EL (cell line): ENCODE data around the gene NUDT6.

Source experiments
- DNase-seq: peaks from one replicate; pipeline ENCODE4 v3.0.0-alpha.2; 2016

NUDT6 gene

DNA sequence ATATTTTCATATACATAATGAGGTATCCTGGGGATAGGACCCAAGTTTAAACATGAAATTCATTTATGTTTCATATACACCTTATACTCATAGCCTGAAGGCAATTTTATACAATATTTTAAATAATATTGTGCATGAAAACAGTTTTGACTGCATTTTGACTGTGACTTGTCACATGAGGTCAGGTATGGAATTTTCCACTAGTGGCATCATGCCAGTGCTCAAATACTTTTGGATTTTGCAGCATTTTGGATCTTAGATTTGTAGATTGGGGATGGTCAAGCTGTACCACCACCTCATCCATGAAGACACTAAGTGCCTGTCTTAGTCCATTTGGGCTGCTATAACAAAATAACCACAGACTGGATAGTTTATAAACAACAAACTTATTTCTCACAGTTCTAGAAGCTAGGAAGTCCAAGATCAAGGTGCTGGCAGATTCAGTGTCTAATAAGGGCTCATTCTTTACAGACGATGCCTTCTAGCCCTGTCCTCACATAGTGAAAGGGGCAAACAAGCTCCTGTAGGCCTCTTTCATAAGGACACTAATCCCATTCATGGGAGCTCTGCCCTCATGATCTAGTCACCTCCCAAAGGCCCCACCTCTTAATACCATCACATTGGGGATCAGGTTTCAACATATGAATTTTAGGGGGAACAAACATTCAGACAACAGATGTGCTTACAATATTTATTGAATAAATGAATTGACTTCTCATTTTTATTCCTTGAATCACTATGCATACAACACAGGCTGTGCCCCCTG lies 9.4 kb downstream of the NUDT6 start:
- no peak for DNase-seq

GRCh38 chr4:122911588-122911987 lies 10.8 kb downstream of the NUDT6 start:
- no peak for DNase-seq

DNA sequence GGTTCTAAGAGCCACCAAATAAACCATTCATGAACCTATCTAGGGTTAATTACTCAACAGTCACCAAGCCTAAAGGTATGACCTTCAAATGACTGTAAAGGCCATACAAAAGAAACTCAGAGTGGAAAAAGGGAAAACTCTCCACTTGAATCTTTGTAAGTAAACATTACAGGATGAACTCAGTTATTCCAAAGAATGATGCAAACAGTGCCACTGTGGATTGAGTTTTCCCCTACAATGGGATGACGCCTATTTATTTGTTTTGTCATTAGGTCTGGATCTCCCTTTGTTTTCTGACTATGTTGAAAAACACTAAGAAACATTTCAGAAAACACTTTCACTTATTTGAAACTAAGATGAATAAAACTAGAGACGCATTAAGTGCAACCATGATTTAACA lies 12.7 kb downstream of the NUDT6 start:
- DNase-seq, result no peak

- no peak for DNase-seq
Observed at GRCh38 chr4:122908223-122908622, 14.2 kb downstream of the NUDT6 start.

DNA sequence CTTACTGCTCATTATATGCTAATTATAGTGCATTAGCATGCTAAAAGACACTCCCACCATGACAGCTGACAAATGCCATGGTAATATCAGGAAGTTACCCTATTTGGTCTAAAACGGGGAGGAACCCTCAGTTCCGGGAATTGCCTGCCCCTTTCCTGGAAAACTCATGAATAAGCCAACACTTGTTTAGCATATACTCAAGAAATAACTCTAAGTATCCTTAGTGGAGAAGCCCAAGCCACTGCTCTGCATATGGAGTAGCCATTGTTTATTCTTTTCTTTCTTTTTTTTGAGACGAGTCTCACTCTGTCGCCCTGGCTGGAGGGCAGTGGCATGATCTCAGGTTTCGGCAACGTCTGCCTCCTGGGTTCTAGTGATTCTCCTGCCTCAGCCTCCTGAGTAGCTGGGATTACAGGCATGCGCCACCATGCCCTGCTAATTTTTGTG lies 15.5 kb downstream of the NUDT6 start:
- no peak for DNase-seq

DNA sequence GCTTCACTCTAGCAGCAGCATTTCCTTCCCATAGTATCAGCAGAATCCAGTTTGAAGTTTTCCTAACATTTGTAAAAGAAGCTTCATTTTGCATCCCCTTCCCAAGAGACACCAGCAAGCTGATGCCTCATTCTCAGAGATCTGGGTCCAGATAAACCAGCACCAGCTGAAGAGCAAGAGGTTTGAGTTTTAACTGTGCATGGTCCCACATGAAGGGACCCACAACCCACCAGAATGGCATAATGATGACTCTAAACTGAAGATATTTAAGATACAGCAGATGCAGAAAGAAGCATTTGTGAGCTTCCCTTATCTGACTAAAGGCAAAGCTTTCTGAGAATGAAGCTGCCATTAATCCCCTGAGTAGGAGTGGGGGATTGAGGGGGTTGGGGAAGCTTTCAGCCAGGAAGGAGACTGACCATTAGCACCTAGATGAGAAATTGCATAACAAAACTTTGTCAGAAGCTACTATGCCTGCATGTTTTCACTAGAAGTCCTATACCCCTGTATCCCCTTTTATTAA lies 18.6 kb downstream of the NUDT6 start:
- no peak for DNase-seq

DNA sequence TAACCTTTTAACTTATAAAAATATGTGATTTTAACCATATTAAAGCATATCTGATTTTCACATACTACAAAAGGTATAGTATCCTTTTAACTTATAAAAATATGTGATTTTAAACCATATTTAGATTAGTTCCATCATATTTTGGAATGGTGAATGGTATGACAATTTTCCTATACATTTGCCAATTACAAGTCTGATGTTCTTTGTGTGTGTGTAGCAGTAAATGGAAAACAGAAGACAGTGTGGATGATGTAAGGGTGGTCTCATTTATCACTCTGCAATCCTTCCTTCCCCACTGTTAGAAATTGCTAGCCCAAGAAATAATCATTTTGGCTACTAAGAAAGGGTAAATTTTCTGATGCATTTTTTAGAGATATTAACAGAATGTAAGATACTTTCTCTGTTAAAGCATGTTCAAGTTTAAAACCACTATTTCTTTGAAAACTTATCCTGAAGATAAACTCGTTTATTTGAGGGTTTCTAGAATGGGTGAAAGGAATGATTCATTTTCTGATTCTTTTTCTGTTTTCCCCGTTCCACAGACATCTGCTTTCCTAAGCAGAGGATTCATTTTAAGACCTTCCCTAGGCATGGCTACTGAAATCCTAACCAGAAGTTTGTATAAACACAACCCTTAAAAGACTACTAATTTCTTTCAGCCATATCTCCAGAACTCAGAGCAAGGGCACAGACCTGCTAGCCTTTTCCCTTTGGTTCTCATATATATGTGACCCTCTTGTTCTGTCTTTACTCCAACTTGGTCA lies 21.0 kb downstream of the NUDT6 start:
- DNase-seq, result no peak

- no peak for DNase-seq
Observed at GRCh38 chr4:122900314-122900713, 22.1 kb downstream of the NUDT6 start.

DNA sequence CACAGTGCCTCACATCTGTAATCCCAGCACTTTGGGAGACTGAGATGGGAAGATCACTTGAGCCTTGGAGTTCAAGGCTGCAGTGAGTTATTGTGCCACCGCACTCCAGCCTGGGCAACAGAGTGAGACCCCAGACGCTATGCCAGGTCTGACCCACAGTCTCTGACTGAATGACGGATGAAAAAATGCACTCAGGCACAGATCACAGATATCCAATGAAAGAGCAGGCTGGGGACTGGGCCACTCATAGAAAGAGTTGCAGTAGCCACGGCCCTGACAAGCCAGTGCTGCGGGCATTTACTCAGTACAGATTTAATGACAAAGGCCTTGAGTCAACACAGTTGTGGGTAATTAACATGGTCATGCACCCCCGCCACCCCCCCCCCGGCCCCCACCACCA lies 22.7 kb downstream of the NUDT6 start:
- no peak for DNase-seq

DNA sequence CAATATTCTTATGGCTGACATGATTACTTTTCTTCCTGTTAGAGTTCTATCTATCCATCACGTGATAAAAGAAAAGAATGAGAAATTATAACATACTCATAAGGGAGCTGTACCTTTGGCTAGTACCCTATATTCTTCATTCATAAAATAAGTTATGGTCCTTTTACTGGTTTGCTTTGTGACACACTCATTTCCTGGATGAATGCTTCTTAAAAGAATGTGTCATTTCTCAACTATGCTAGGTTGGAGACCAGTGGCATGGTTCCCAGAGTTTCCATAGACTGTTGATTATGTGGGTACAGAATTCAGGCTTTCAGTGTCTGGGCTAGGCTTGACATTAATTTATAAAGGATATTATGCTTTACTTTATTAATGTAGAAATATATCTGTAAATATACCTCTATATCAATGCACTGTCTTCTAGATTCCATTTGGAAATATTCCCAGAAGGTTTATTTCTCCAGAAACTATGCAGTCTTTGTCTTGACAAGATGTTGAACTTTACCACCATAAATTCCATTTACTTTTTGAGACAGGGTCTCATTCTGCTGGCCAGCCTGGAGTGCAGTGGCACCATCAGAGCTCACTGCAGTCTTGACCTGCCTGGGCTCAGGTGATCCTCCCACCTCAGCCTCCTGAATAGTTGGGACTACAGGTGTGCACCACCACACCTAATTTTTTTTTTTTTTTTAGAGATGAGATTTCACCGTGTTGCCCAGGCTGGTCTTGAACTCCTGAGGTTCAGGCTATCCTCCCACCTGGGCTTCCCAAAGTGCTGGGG lies 23.8 kb downstream of the NUDT6 start:
- DNase-seq, result peak; percentile 94

DNA sequence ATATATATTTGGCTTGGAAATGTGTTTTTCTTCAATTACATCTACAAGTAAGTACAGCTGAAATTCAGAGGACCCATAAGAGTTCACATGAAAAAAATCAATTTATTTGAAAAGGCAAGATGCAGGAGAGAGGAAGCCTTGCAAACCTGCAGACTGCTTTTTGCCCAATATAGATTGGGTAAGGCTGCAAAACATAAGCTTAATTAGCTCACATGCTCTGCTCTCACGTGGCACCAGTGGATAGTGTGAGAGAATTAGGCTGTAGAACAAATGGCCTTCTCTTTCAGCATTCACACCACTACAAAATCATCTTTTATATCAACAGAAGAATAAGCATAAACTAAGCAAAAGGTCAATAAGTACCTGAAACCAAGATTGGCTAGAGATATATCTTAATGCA lies 26.1 kb downstream of the NUDT6 start:
- no peak for DNase-seq

DNA sequence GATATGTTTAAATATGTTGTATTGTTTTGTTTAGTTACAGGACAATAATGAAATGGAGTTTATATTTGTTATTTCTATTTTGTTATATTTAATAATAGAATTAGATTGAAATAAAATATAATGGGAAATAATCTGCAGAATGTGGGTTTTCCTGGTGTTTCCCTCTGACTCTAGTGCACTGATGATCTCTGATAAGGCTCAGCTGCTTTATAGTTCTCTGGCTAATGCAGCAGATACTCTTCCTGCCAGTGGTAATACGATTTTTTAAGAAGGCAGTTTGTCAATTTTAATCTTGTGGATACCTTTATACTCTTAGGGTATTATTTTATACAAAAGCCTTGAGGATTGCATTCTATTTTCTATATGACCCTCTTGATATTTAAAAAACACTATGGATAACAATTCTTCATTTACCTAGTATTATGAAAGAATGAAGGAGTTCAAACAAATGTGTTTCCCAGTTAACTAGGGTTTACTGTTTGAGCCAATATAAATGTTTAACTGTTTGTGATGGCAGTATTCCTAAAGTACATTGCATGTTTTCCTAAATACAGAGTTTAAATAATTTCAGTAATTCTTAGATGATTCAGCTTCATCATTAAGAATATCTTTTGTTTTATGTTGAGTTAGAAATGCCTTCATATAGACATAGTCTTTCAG lies 26.9 kb downstream of the NUDT6 start:
- DNase-seq, result no peak

DNA sequence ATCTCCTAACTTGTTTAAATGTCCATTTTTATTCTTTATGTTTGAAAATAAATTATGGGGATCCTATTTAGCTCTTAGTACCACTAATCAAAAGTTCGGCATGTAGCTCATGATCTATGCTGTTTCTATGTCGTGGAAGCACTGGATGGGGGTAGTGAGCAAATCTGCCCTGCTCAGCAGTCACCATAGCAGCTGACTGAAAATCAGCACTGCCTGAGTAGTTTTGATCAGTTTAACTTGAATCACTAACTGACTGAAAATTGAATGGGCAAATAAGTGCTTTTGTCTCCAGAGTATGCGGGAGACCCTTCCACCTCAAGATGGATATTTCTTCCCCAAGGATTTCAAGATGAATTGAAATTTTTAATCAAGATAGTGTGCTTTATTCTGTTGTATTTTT lies 27.6 kb downstream of the NUDT6 start:
- no peak for DNase-seq

- DNase-seq, result no peak
Observed at GRCh38 chr4:122890147-122890795, 32.1 kb downstream of the NUDT6 start.

DNA sequence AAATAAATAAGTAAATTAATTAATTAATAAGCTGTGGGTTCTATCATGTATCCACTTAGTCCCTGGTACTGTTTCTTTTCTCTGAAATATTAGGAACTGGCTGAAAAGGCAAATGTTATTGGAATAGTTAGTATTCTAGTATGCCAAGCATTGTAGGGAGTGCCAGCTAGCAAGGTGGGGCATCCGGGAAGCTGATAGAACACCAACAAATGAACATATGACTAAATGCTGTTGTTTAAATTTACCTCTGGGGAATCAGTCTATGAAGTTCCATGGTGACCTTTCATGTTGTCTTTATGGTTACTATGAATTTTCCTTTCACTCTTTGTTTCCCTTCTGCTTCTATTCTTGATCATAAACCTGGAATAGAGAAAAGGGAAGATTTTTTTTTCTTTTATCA lies 32.7 kb downstream of the NUDT6 start:
- no peak for DNase-seq

- no peak for DNase-seq
Observed at GRCh38 chr4:122884499-122884898, 37.9 kb downstream of the NUDT6 start.

DNA sequence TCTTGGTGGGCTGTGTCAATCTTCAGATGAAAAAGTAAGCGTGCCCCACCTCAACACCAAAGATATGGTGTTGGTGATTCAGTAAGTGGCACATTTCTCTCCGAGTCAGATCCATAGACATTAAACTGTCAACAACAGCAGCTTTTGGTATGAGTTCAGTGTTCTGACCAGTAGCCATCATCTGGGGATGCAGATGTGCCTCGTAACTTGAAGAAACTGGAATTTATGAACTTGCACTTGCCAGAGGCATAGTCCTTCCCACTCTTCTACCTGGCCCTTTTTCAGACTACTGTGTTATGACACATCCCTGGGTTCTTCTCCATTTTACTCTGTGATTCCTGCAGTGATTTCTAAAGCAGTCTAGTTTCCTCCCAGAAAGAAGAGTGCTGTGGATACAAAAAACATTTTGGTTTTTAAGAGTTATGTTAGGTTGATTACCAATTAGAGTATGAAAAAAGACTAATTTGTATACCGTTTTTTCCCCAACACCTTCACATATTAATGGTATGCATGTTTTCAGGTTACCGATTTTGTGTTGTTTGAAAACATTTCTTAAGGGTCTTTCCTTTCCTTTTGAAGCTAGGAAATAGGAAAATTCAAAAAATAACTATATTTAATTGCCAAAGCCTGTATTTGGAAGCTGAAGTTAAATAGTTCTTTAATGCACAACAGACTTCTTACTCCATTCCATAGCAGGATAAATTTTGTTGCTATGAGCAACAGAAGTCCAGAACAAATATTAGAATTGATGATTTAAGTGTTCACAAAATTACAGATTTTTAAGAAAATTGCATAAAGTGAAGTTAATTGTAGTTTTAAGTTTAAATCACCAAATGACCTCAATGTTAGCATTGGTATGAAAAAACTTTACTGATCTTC lies 39.3 kb downstream of the NUDT6 start:
- DNase-seq, result no peak

DNA sequence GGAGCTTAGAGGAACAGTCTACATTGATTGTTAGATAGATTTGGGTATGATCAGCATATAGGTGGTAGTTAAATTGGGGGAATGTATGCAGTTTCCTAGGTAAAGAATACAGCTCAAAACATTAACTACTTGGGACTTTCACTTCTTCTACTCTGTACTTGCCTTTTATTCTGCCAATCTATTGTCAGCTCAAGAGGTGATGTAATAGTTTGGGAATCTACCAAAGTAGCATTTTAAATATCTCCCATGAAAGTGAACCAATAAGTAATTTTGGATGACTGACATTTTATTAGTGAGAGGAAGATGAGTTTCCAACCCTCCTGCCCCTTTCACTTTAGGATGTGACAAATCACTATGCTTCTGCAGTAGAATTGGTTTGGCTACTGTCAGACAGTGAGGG lies 43.4 kb downstream of the NUDT6 start:
- DNase-seq, result peak; percentile 57

GRCh38 chr4:122876456-122876855 lies 45.9 kb downstream of the NUDT6 start:
- DNase-seq, result peak; percentile 41

- DNase-seq, result no peak
Observed at GRCh38 chr4:122875949-122876348, 46.4 kb downstream of the NUDT6 start.
